ENCODE data around the gene DLEC1.

GRCh38 chr3:38036906-38037305 lies 2.1 kb upstream of the DLEC1 start:
- TF ChIP-seq ZNF302 (CRISPR knock-in tag; IDR thresholded peaks at IDR 0.05) (no peak), CTCF (IDR thresholded peaks at IDR 0.05) (no peak), PHF8 (IDR thresholded peaks at IDR 0.05; ENCODE audit: borderline replicate concordance, low read depth) (no peak), REST (IDR thresholded peaks at IDR 0.05) (no peak), NR3C1 (IDR thresholded peaks at IDR 0.05) (no peak), RARB (CRISPR knock-in tag; IDR thresholded peaks at IDR 0.05) (no peak), KDM1A (IDR thresholded peaks at IDR 0.05; ENCODE audit: low read depth) (no peak), ELK1 (IDR thresholded peaks at IDR 0.05; ENCODE audit: low read depth, low read length) (no peak), EP300 (IDR thresholded peaks at IDR 0.05) (no peak), POLR2A (IDR thresholded peaks at IDR 0.05; ENCODE audit: low read length) (no peak), RCOR1 (IDR thresholded peaks at IDR 0.05; ENCODE audit: low read depth, low read length) (no peak)
- TF ChIP-seq, protein P1, sequence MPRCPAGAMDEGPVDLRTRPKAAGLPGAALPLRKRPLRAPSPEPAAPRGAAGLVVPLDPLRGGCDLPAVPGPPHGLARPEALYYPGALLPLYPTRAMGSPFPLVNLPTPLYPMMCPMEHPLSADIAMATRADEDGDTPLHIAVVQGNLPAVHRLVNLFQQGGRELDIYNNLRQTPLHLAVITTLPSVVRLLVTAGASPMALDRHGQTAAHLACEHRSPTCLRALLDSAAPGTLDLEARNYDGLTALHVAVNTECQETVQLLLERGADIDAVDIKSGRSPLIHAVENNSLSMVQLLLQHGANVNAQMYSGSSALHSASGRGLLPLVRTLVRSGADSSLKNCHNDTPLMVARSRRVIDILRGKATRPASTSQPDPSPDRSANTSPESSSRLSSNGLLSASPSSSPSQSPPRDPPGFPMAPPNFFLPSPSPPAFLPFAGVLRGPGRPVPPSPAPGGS (IDR thresholded peaks at IDR 0.05), result no peak

Data from A549 (cell line).